Kidney epithelial cell (primary cell): Measurements from ENCODE around the gene FAM171A1. TPM values are rescaled to one million over a fixed set of nuclear protein-coding genes. Genes with fewer than 3 reads are reported as not detected.

Experiments
- DNase-seq: peaks from one replicate; pipeline ENCODE4 v3.0.0-alpha.2; 2010; ENCODE audit warnings: low read depth
- H3K27me3 ChIP-seq: 2 replicates; pipeline ENCODE4 v1.6.0; 2011; ENCODE audit warnings: low read length; ENCODE audit not compliant: control insufficient read depth, insufficient read depth
- H3K36me3 ChIP-seq: 2 replicates; pipeline ENCODE4 v1.5.1; 2011; ENCODE audit warnings: low read length; ENCODE audit not compliant: control insufficient read depth, insufficient read depth
- H3K4me3 ChIP-seq: 2 replicates; pipeline ENCODE4 v1.5.1; 2011; ENCODE audit warnings: low read depth, mild to moderate bottlenecking, control low read depth, low read length
- CTCF ChIP-seq: IDR thresholded peaks from 2 replicates; pipeline ENCODE4 v1.5.1; 2011; ENCODE audit warnings: mild to moderate bottlenecking, moderate library complexity, low read length, control low read depth, inconsistent platforms; ENCODE audit not compliant: insufficient read depth, poor library complexity, severe bottlenecking
- total RNA-seq: library from RNA; depleted of rRNA; stranded (reverse); fragments of >200 nt; gene quantifications from 2 replicates; pipeline ENCODE4 v1.2.3, GENCODE V29; 2015

FAM171A1 gene
- total RNA-seq, 1 donor from 2014 or later = 34.0 TPM

GRCh38 chr10:15230257-15230656 is 140.8 kb downstream of the FAM171A1 start:
- Histone ChIP-seq H3K27me3 (no peaks in the 10 kb centered on the region), H3K4me3 (no peak overlapping the region), H3K36me3 (no peaks in the 10 kb centered on the region)
- DNase-seq = no peak
- TF ChIP-seq CTCF = no peak

GRCh38 chr10:15229268-15229667 is 141.8 kb downstream of the FAM171A1 start:
- H3K4me3 ChIP-seq = no peak overlapping the region
- H3K36me3 ChIP-seq = no peaks in the 10 kb centered on the region
- no peaks in the 10 kb centered on the region for H3K27me3 ChIP-seq
- TF ChIP-seq CTCF = no peak
- no peak for DNase-seq

GRCh38 chr10:15228426-15228825 is 142.7 kb downstream of the FAM171A1 start:
- no peak for DNase-seq
- no peaks in the 10 kb centered on the region for H3K36me3 ChIP-seq
- TF ChIP-seq CTCF = no peak
- H3K4me3 ChIP-seq = no peak overlapping the region
- no peaks in the 10 kb centered on the region for H3K27me3 ChIP-seq

- no peak for DNase-seq
- Histone ChIP-seq H3K36me3 (no peaks in the 10 kb centered on the region), H3K4me3 (no peak overlapping the region), H3K27me3 (no peaks in the 10 kb centered on the region)
- TF ChIP-seq CTCF = no peak
Observed at GRCh38 chr10:15227611-15228372, 143.3 kb downstream of the FAM171A1 start.

GRCh38 chr10:15225511-15225910 is 145.6 kb downstream of the FAM171A1 start:
- H3K27me3 ChIP-seq = no peaks in the 10 kb centered on the region
- no peak for DNase-seq
- no peak overlapping the region for H3K4me3 ChIP-seq
- H3K36me3 ChIP-seq = no peaks in the 10 kb centered on the region
- no peak for TF ChIP-seq CTCF

- TF ChIP-seq CTCF = no peak
- no peak for DNase-seq
- Histone ChIP-seq H3K36me3 (no peaks in the 10 kb centered on the region), H3K27me3 (no peaks in the 10 kb centered on the region), H3K4me3 (no peak overlapping the region)
Observed at GRCh38 chr10:15224948-15225347, 146.1 kb downstream of the FAM171A1 start.
